Mesothelial cell of epicardium (in vitro differentiated cells): ENCODE measurements around the gene SP140. TPM values are rescaled to one million over a fixed set of nuclear protein-coding genes. Genes with fewer than 3 reads are reported as not detected.

Experiments used
- DNase-seq, 2 experiments: peaks; one replicate each; pipeline ENCODE4 v3.0.0; 2021; ENCODE audit warnings: low spot score in 2 of 2; ENCODE audit not compliant: unreplicated experiment in 2 of 2
- H3K27ac Mint-ChIP-seq: 2 replicates; pipeline ENCODE4 v1.8.0; 2021; ENCODE audit warnings: mixed read lengths
- H3K27me3 Mint-ChIP-seq: 2 replicates; pipeline ENCODE4 v1.8.0; 2021; ENCODE audit warnings: low read depth, mixed read lengths
- H3K36me3 Mint-ChIP-seq: 2 replicates; pipeline ENCODE4 v1.8.0; 2021; ENCODE audit warnings: mixed read lengths
- H3K4me1 Mint-ChIP-seq: 2 replicates; pipeline ENCODE4 v1.8.0; 2021; ENCODE audit warnings: mixed read lengths
- H3K4me3 Mint-ChIP-seq: 2 replicates; pipeline ENCODE4 v1.8.0; 2021; ENCODE audit warnings: mild to moderate bottlenecking, moderate library complexity, mixed read lengths
- H3K9me3 Mint-ChIP-seq: 2 replicates; pipeline ENCODE4 v1.8.0; 2021; ENCODE audit warnings: mixed read lengths
- total RNA-seq: library from RNA; stranded (reverse); gene quantifications from 3 replicates; pipeline ENCODE4 v1.2.1, GENCODE V29; 2021
- TF ChIP-seq, protein P1 (sequence below): fragments of 200-600 bp; sonication (generic); IDR thresholded peaks from one replicate; pipeline ENCODE4 v1.5.0; 2021; ENCODE audit warnings: antibody characterized with exemption; ENCODE audit not compliant: unreplicated experiment

Gene SP140
- total RNA-seq, 1 donor from 2014 or later: 0.34 TPM

DNA sequence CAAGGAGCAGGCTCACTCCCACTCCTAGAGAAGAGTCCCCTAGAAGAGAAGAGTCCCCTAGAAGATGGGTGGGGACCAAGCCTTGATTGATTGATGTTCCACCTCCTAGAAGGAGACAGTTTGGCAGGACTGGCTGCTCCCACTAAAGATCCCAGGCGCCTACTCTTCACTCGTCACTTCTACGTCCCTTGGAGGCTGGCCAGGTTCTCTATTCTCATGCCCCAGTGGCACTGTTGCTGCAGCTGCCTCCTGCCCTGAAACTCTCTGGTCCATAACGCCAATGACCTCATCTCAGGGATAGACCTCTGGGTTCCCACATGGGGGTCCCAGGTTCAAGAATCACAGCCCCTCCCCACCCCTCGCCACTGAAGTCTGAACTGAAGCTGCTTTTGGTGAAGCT, 99.0 kb downstream of the SP140 start:
- H3K36me3 Mint-ChIP-seq: peaks cover 3% of the 10 kb centered on the region
- peaks cover 16% of the 10 kb centered on the region for H3K9me3 Mint-ChIP-seq
- DNase-seq: no peak
- H3K27me3 Mint-ChIP-seq: no peaks in the 10 kb centered on the region
- peaks cover 11% of the 10 kb centered on the region for H3K4me1 Mint-ChIP-seq
- TF ChIP-seq, protein P1, sequence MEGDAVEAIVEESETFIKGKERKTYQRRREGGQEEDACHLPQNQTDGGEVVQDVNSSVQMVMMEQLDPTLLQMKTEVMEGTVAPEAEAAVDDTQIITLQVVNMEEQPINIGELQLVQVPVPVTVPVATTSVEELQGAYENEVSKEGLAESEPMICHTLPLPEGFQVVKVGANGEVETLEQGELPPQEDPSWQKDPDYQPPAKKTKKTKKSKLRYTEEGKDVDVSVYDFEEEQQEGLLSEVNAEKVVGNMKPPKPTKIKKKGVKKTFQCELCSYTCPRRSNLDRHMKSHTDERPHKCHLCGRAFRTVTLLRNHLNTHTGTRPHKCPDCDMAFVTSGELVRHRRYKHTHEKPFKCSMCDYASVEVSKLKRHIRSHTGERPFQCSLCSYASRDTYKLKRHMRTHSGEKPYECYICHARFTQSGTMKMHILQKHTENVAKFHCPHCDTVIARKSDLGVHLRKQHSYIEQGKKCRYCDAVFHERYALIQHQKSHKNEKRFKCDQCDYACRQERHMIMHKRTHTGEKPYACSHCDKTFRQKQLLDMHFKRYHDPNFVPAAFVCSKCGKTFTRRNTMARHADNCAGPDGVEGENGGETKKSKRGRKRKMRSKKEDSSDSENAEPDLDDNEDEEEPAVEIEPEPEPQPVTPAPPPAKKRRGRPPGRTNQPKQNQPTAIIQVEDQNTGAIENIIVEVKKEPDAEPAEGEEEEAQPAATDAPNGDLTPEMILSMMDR: no peak
- no peak overlapping the region for H3K4me3 Mint-ChIP-seq
- H3K27ac Mint-ChIP-seq: no peak overlapping the region

- H3K27ac Mint-ChIP-seq: no peak overlapping the region
- no peak for DNase-seq
- peaks cover 3% of the 10 kb centered on the region for H3K36me3 Mint-ChIP-seq
- H3K4me1 Mint-ChIP-seq: peaks cover 11% of the 10 kb centered on the region
- peaks cover 16% of the 10 kb centered on the region for H3K9me3 Mint-ChIP-seq
- no peak overlapping the region for H3K4me3 Mint-ChIP-seq
- TF ChIP-seq, protein P1: no peak
- no peaks in the 10 kb centered on the region for H3K27me3 Mint-ChIP-seq
Observed at GRCh38 chr2:230325316-230326243, 100.0 kb downstream of the SP140 start.

GRCh38 chr2:230326453-230327417, 101.2 kb downstream of the SP140 start, which contains the start of gene SP140L:
SP140L (plus strand) TSS chr2:230327193; CDS start chr2:230327270, 77 bp downstream.
- Mint-ChIP-seq H3K27ac (peak within 1 kb of the TSS; percentile 77), H3K9me3 (peaks cover 12% of the 10 kb centered on the region), H3K4me1 (peaks cover 11% of the 10 kb centered on the region), H3K27me3 (no peaks in the 10 kb centered on the region), H3K36me3 (peaks cover 3% of the 10 kb centered on the region), H3K4me3 (peak within 1 kb of the TSS; percentile 54)
- no peak for DNase-seq
- TF ChIP-seq, protein P1: no peak

GRCh38 chr2:230327418-230328154, 102.0 kb downstream of the SP140 start:
- no peak for DNase-seq
- TF ChIP-seq, protein P1: no peak
- H3K4me1 Mint-ChIP-seq: peaks cover 11% of the 10 kb centered on the region
- H3K27me3 Mint-ChIP-seq: no peaks in the 10 kb centered on the region
- peaks cover 7% of the 10 kb centered on the region for H3K9me3 Mint-ChIP-seq
- peaks cover under 1% of the 10 kb centered on the region for H3K36me3 Mint-ChIP-seq
- H3K4me3 Mint-ChIP-seq: peak overlapping the region; percentile 54
- H3K27ac Mint-ChIP-seq: peak overlapping the region; percentile 77

- no peak for DNase-seq
- Mint-ChIP-seq H3K27me3 (no peaks in the 10 kb centered on the region), H3K9me3 (peaks cover 3% of the 10 kb centered on the region), H3K4me1 (peaks cover 11% of the 10 kb centered on the region), H3K27ac (no peak overlapping the region), H3K4me3 (no peak overlapping the region), H3K36me3 (no peaks in the 10 kb centered on the region)
- TF ChIP-seq, protein P1: no peak
Observed at GRCh38 chr2:230328155-230328458, 102.6 kb downstream of the SP140 start.
